ENCODE results near the gene THRA. TPM values are rescaled to one million over a fixed set of nuclear protein-coding genes. Genes with fewer than 3 reads are reported as not detected.
"Not testable (repeated sequence)": the region's sequence is repeated elsewhere in the genome, so short reads cannot be mapped to it uniquely, and the experiment has no call there.

The THRA gene
- total and polyA plus RNA-seq, 3 donors from 2014 or later = 41.2 to 51.7 (median 44.9) TPM

DNA sequence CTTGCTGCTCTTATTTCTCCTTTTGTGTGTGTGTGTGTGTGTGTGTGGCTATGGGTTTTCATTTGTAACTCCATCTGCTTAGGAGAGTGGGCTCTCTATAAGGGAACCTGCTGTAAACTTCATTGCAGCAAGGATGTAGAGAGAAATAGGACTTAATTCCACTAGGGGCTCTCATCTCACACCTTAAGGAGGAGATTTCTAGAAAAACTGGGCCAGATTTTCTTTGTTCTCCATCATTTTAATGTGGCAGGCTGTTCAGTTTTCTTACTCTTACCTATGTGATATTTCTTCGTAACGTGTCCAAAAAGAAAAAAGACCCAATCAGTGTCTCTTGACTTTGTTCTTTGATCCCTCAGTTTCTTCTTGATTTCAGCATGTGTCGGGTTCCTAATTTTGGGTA lies 73.1 kb downstream of the THRA start:
- Histone ChIP-seq H3K27ac (peak overlapping the region in 1 of 2 donors; percentile 21), H3K27me3 (no peaks in the 10 kb centered on the region), H3K4me3 (no peak overlapping the region), H3K36me3 (ENCODE audit: low read depth, missing control alignments) (no peaks in the 10 kb centered on the region), H3K4me1 (peaks cover 11% of the 10 kb centered on the region), H3K9me3 (no peaks in the 10 kb centered on the region)
- intact Hi-C loops (cut with DNase I; ENCODE audit: low total_unique reads) = no loop called here
- no peak for DNase-seq
- no peak for TF ChIP-seq POLR2A (IDR thresholded peaks at IDR 0.05)
- 92 to 95% methylated on average over 3 of the region's 3 CpGs for WGBS, 2 donors

DNA sequence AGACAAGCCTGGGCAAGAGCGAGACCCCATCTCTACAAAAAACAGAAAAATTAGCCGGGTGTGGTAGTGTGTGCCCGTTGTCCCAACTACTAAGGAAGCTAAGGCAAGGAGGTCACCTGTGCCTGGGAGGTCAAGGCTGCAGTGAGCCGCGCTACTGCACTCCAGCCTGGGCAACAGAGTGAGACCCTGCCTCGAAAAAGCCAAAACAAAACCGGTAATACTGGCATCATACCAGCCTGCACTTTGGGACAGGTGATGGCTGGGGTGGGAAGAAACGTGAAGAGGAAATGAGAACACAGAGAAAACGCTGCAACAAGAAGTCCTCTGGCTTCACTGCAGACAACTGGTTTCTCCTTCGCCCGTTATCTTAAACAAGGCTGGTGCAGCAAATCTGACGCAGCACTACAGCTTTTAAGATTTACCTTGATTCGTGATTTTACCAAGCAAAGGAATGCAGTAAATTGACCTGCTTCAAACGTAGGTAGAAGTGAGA lies 76.8 kb downstream of the THRA start:
- H3K4me1 ChIP-seq = peaks cover 18% of the 10 kb centered on the region
- H3K36me3 ChIP-seq (ENCODE audit: low read depth, missing control alignments) = no peaks in the 10 kb centered on the region
- intact Hi-C loops (cut with DNase I; ENCODE audit: low total_unique reads) = no loop called here
- no peaks in the 10 kb centered on the region for H3K9me3 ChIP-seq
- peak overlapping the region; percentile 99 for H3K27ac ChIP-seq
- 2 to 7% methylated on average over 11 to 14 of the region's 14 CpGs for WGBS, 2 donors
- H3K27me3 ChIP-seq = no peaks in the 10 kb centered on the region
- no peak for DNase-seq
- peak overlapping the region; percentile 95 to 98 for H3K4me3 ChIP-seq
- TF ChIP-seq CTCF (IDR thresholded peaks at IDR 0.05) = no peak
- TF ChIP-seq POLR2A (IDR thresholded peaks at IDR 0.05) = no peak

- H3K27me3 ChIP-seq; H3K27ac ChIP-seq; H3K4me3 ChIP-seq; H3K36me3 ChIP-seq (ENCODE audit: low read depth, missing control alignments); DNase-seq; intact Hi-C loops (cut with DNase I; ENCODE audit: low total_unique reads); H3K9me3 ChIP-seq: not testable (repeated sequence)
- WGBS, 2 donors = 83 to 90% methylated on average over 3 of the region's 3 CpGs
- peaks cover 17% of the 10 kb centered on the region for H3K4me1 ChIP-seq
These were observed 80.4 kb downstream of the THRA start for GRCh38 chr17:40143166-40143565.

Small RNA genes lying within 50 kb of the gene (microRNA-seq; reads per million reads assigned to microRNA genes)
- 0 to 0.70 reads per million in 2 donors for gene MIR6884 (ENCODE audit: borderline number of aligned reads in 2 of 2, borderline replicate concordance in 1 of 2)

Small RNA genes lying within 50 kb of the gene (small RNA-seq; reads per million reads assigned to genes)
- gene SNORD124 = 636 to 962 reads per million in 2 donors

Other genes starting within 250 kb of the THRA start
- 1 to 10 TPM; 1.9 to 3.8 TPM for gene IKZF3, start 198.7 kb upstream of the THRA start, total RNA-seq
- 3.4 TPM for gene IKZF3, start 198.7 kb upstream of the THRA start, polyA plus RNA-seq (ENCODE audit: insufficient read depth, low read depth, low replicate concordance)
- 10 to 100 TPM; 45.1 to 63.1 TPM for gene ZPBP2, start 194.8 kb upstream of the THRA start, total RNA-seq
- gene ZPBP2, start 194.8 kb upstream of the THRA start, polyA plus RNA-seq (ENCODE audit: insufficient read depth, low read depth, low replicate concordance) = 224 TPM
- gene GSDMB, start 144.3 kb upstream of the THRA start, total RNA-seq = 10 to 100 TPM; 14.2 to 21.7 TPM
- 7.8 TPM for gene GSDMB, start 144.3 kb upstream of the THRA start, polyA plus RNA-seq (ENCODE audit: insufficient read depth, low read depth, low replicate concordance)
- gene ORMDL3, start 135.4 kb upstream of the THRA start, total RNA-seq = 10 to 100 TPM; 79.0 to 99.7 TPM
- 77.6 TPM for gene ORMDL3, start 135.4 kb upstream of the THRA start, polyA plus RNA-seq (ENCODE audit: insufficient read depth, low read depth, low replicate concordance)
- under 1 TPM in 1 of 2 donors, not detected in 1; 0.47 TPM for gene LRRC3C, start 135.2 kb upstream of the THRA start, total RNA-seq
- gene LRRC3C, start 135.2 kb upstream of the THRA start, polyA plus RNA-seq (ENCODE audit: insufficient read depth, low read depth, low replicate concordance) = 0.78 TPM
- under 1 TPM in 1 of 2 donors, not detected in 1; 0.37 TPM for gene GSDMA, start 100.0 kb upstream of the THRA start, total RNA-seq
- 0.34 TPM for gene GSDMA, start 100.0 kb upstream of the THRA start, polyA plus RNA-seq (ENCODE audit: insufficient read depth, low read depth, low replicate concordance)
- gene PSMD3, start 82.2 kb upstream of the THRA start, total RNA-seq = 100 to 1,000 TPM; 112 to 129 TPM
- 128 TPM for gene PSMD3, start 82.2 kb upstream of the THRA start, polyA plus RNA-seq (ENCODE audit: insufficient read depth, low read depth, low replicate concordance)
- 1 to 10 TPM; 2.4 to 3.6 TPM for gene CSF3, start 47.5 kb upstream of the THRA start, total RNA-seq
- 0.80 TPM for gene CSF3, start 47.5 kb upstream of the THRA start, polyA plus RNA-seq (ENCODE audit: insufficient read depth, low read depth, low replicate concordance)
- gene MED24, start 8.6 kb upstream of the THRA start, total RNA-seq = 100 to 1,000 TPM; 151 to 172 TPM
- gene MED24, start 8.6 kb upstream of the THRA start, polyA plus RNA-seq (ENCODE audit: insufficient read depth, low read depth, low replicate concordance) = 127 TPM
- gene NR1D1, start 37.6 kb downstream of the THRA start, total RNA-seq = 10 to 100 TPM; 14.4 to 23.6 TPM
- 9.8 TPM for gene NR1D1, start 37.6 kb downstream of the THRA start, polyA plus RNA-seq (ENCODE audit: insufficient read depth, low read depth, low replicate concordance)
- 100 to 1,000 TPM; 129 to 161 TPM for gene MSL1, start 59.0 kb downstream of the THRA start, total RNA-seq
- gene MSL1, start 59.0 kb downstream of the THRA start, polyA plus RNA-seq (ENCODE audit: insufficient read depth, low read depth, low replicate concordance) = 157 TPM
- 100 to 1,000 TPM; 123 to 132 TPM for gene CASC3, start 77.6 kb downstream of the THRA start, total RNA-seq
- gene CASC3, start 77.6 kb downstream of the THRA start, polyA plus RNA-seq (ENCODE audit: insufficient read depth, low read depth, low replicate concordance) = 143 TPM
- gene RAPGEFL1, start 114.5 kb downstream of the THRA start, total RNA-seq = 10 to 100 TPM; 22.3 to 23.9 TPM
- gene RAPGEFL1, start 114.5 kb downstream of the THRA start, polyA plus RNA-seq (ENCODE audit: insufficient read depth, low read depth, low replicate concordance) = 13.6 TPM
- gene WIPF2, start 156.3 kb downstream of the THRA start, total RNA-seq = 10 to 100 TPM; 16.4 to 20.1 TPM
- gene WIPF2, start 156.3 kb downstream of the THRA start, polyA plus RNA-seq (ENCODE audit: insufficient read depth, low read depth, low replicate concordance) = 21.1 TPM
- gene CDC6, start 224.9 kb downstream of the THRA start, total RNA-seq = 10 to 100 TPM; 12.4 to 22.8 TPM
- 14.7 TPM for gene CDC6, start 224.9 kb downstream of the THRA start, polyA plus RNA-seq (ENCODE audit: insufficient read depth, low read depth, low replicate concordance)
- 10 to 100 TPM; 65.5 to 66.0 TPM for gene RARA, start 246.2 kb downstream of the THRA start, total RNA-seq
- gene RARA, start 246.2 kb downstream of the THRA start, polyA plus RNA-seq (ENCODE audit: insufficient read depth, low read depth, low replicate concordance) = 49.8 TPM

All from testis (tissue), 3 donors.